Forelimb muscle (tissue), 1 donor: ENCODE results near the gene XPNPEP3. TPM values are rescaled to one million over a fixed set of nuclear protein-coding genes. Genes with fewer than 3 reads are reported as not detected.
A peak's percentile ranks its signal among the peaks of the same experiment; 100 is the strongest.
"Not testable (repeated sequence)": the region's sequence is repeated elsewhere in the genome, so short reads cannot be mapped to it uniquely, and the experiment has no call there.

Experiments used
- DNase-seq: peaks from one replicate; pipeline ENCODE4 v3.0.0-alpha.2; 2013; ENCODE audit warnings: low read depth
- polyA plus RNA-seq: library from polyadenylated mRNA; unstranded; fragments of 120-200 nt; gene quantifications from one replicate; pipeline ENCODE4 v1.2.1, GENCODE V29; 2013; ENCODE audit not compliant: insufficient read length

Gene XPNPEP3
- polyA plus RNA-seq, 1 donor = 14.1 TPM

GRCh38 chr22:40857309-40857855 lies 434 bp downstream of the XPNPEP3 start:
- no peak for DNase-seq

GRCh38 chr22:40862013-40862412 lies 5.1 kb downstream of the XPNPEP3 start, which contains the start of gene DNAJB7:
Gene DNAJB7, minus strand, starts transcription at chr22:40862113. Its CDS starts 119 bp downstream, at chr22:40861994.
- no peak for DNase-seq

- DNase-seq = no peak
These were observed 5.6 kb downstream of the XPNPEP3 start for GRCh38 chr22:40862537-40862936.

GRCh38 chr22:40867109-40867508 lies 10.2 kb downstream of the XPNPEP3 start:
- no peak for DNase-seq

- DNase-seq = not testable (repeated sequence)
These were observed 11.4 kb downstream of the XPNPEP3 start for GRCh38 chr22:40868379-40868778.

GRCh38 chr22:40874016-40874415 lies 17.1 kb downstream of the XPNPEP3 start:
- DNase-seq = no peak

- no peak for DNase-seq
These were observed 18.2 kb downstream of the XPNPEP3 start for GRCh38 chr22:40875111-40875510.

GRCh38 chr22:40876907-40877306 lies 20.0 kb downstream of the XPNPEP3 start:
- no peak for DNase-seq

GRCh38 chr22:40877488-40877887 lies 20.5 kb downstream of the XPNPEP3 start:
- DNase-seq = no peak

- DNase-seq = no peak
These were observed 22.0 kb downstream of the XPNPEP3 start for GRCh38 chr22:40878922-40879321.

- DNase-seq = no peak
These were observed 32.2 kb downstream of the XPNPEP3 start for GRCh38 chr22:40889116-40889515.

- no peak for DNase-seq
These were observed 33.9 kb downstream of the XPNPEP3 start for GRCh38 chr22:40890881-40891280.

GRCh38 chr22:40894417-40894816 lies 37.5 kb downstream of the XPNPEP3 start:
- DNase-seq = no peak

- DNase-seq = peak; percentile 19
These were observed 42.0 kb downstream of the XPNPEP3 start for GRCh38 chr22:40898850-40899357.

GRCh38 chr22:40904101-40904500 lies 47.2 kb downstream of the XPNPEP3 start:
- no peak for DNase-seq

GRCh38 chr22:40908895-40909294 lies 51.9 kb downstream of the XPNPEP3 start:
- DNase-seq = no peak

- no peak for DNase-seq
These were observed 54.8 kb downstream of the XPNPEP3 start for GRCh38 chr22:40911772-40912171.

GRCh38 chr22:40912987-40913386 lies 56.0 kb downstream of the XPNPEP3 start:
- DNase-seq = not testable (repeated sequence)

GRCh38 chr22:40919446-40919845 lies 62.5 kb downstream of the XPNPEP3 start:
- DNase-seq = no peak

GRCh38 chr22:40920526-40920925 lies 63.6 kb downstream of the XPNPEP3 start:
- no peak for DNase-seq

- DNase-seq = peak; percentile 52
These were observed 65.7 kb downstream of the XPNPEP3 start for GRCh38 chr22:40922484-40923303.

GRCh38 chr22:40928657-40929056 lies 71.7 kb downstream of the XPNPEP3 start:
- no peak for DNase-seq

GRCh38 chr22:40932396-40932795 lies 75.4 kb downstream of the XPNPEP3 start:
- no peak for DNase-seq
